ENCODE data around the gene GP1BB.
"Not testable (repeated sequence)": the region's sequence is repeated elsewhere in the genome, so short reads cannot be mapped to it uniquely, and the experiment has no call there.

GP1BB gene

DNA sequence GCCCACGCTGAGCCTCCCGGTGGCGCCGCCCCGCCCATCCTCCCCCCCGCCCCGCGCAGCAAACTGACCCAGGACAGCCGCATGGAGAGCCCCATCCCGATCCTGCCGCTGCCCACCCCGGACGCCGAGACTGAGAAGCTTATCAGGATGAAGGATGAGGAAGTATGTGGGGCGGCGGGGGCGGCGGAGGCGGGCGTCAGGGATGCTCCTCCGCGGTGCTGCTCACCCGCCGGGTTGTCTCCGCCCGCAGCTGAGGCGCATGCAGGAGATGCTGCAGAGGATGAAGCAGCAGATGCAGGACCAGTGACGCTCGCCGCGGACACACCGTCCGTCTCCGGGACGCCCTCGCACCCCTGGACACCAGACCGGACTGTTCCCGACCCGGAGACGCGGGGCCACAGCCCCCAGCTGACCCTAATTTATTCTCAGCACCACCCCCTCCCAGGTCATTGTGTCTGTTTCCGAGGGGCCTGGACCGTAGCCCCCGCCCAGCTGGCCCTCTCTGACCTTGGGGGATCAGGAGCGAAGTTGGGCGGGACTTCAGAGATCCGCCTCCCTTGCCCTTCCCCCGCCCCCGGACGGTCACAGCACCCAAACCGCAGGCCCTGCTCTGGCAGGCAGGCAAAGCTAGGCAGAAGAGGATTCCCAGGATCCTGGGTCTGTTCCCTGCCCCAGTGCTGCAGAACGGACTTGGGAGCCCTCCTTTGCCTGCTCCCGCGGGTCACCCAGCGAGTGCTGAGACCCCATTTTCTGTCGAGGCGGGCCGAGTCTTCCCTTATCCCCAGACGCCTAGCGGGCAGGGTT lies 959 bp upstream of the GP1BB start:
- no peak for DNase-seq
- intact Hi-C loops (cut with DNase I) = no loop called here

- intact Hi-C loops (cut with DNase I) = no loop called here
- no peak for DNase-seq
Observed at GRCh38 chr22:19722982-19723231, 432 bp upstream of the GP1BB start.

GRCh38 chr22:19723983-19724827 lies 866 bp downstream of the GP1BB start:
- intact Hi-C loops (cut with DNase I) = no loop called here
- DNase-seq = no peak

- DNase-seq = no peak
Observed at GRCh38 chr22:19724927-19725661, 1.8 kb downstream of the GP1BB start.

GRCh38 chr22:19726064-19726788 lies 2.9 kb downstream of the GP1BB start:
- intact Hi-C loops (cut with DNase I); DNase-seq: not testable (repeated sequence)

More at GRCh38 chr22:19724927-19725661, 1.8 kb downstream of the GP1BB start:
- intact Hi-C loops (cut with DNase I) = no loop called here

DNA sequence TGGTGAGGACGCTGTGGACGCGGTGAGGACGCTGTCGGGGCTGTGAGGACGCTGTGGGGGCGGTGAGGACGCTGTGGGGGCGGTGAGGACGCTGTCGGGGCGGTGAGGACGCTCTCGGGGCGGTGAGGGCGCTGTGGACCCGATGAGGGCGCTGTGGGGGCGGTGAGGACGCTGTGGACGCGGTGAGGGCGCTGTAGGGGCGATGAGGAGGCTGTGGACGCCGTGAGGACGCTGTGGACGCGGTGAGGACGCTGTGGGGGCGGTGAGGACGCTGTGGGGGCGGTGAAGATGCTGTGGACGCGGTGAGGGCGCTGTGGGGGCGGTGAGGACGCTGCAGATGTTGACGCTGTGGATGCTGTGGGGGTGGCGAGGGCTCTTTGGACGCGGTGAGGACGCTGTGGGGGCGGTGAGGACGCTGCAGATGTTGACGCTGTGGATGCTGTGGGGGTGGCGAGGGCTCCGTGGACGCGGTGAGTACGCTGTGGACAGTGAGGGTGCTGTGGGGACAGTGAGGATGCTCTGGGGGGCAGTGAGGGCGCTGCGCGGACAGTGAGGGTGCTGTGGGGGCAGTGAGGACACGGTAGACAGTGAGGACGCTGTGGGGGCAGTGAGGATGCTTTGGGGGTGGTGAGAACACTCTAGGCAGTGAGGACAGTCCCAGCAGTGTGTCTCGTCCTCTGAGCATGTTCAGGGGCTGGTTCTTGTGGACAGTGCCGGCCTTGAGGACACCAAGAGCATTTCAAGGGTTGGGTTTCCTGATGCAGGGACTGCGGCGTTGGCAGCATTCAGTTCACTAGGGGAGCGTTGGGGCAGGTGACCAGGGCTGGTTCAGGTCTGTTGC lies 4.2 kb downstream of the GP1BB start:
- DNase-seq = no peak
- intact Hi-C loops (cut with DNase I) = no loop called here

GRCh38 chr22:19728271-19728670 lies 4.9 kb downstream of the GP1BB start:
- DNase-seq = no peak
- intact Hi-C loops (cut with DNase I) = no loop called here

DNA sequence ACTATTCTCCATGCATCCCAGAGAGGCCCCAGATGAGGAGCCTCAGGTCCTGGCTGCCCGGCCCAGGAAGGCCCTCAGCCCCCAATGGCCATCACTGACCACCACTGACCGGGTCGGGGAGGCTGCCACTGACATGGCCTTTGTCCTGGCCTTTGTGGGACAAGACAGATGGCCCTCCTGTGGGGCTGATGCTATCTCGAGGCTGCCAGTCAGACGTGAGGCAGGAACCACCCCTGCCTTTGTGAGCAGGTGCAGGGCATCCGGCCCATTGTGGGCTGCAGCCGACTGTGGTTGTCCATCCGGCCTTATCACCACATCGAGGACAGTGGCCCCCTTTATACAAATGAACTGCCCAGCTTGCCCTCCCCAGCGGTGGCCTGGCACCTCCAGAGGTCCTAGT lies 5.5 kb downstream of the GP1BB start:
- intact Hi-C loops (cut with DNase I) = no loop called here
- no peak for DNase-seq

GRCh38 chr22:19729507-19729906 lies 6.2 kb downstream of the GP1BB start:
- intact Hi-C loops (cut with DNase I) = no loop called here

GRCh38 chr22:19730198-19730597 lies 6.9 kb downstream of the GP1BB start:
- no peak for DNase-seq
- intact Hi-C loops (cut with DNase I) = loop anchor here (1.0 kb wide), 1 partner anchor 180 kb away; no protein-coding TSS in a partner anchor

More at GRCh38 chr22:19729507-19729906, 6.2 kb downstream of the GP1BB start:
- DNase-seq = no peak

DNA sequence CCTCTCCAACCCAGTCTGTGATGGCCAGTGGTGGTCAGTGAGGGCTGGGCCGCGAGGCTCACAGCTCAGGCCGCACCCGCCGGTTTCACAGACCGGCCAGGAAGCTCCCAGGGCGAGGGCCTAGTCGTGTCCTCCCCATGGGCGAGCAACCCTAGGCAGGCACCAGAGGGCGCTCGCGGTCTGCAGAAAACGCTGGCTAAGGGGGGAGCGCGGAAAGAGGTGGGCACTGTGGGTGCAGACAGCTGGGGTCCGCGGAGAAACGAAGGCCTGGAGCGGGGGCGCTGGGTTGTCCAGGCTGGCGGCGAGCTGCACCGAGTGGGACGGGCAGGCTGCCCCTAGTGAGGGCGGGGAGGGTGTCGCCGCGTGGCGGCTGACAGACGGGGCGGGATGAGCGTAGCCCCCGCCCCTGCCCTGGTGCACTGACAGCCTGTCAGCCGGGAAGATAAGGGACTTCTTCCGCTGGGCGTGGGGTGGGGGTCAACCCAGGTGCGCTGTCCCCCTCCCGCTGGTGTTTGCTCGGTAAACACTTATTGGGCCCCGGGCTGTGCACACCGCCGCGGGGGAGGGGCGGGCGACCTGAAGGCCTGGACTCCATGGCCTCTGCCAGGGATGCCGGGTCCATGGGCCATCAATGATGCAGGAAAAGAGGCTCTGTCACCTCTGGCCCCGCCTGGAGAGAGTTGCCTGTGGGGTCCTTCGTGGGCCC lies 7.5 kb downstream of the GP1BB start:
- peak; percentile 72 to 98 (median 90) for DNase-seq
- intact Hi-C loops (cut with DNase I) = loop anchor here (1.0 kb wide), 1 partner anchor 179 kb away; no protein-coding TSS in a partner anchor

DNA sequence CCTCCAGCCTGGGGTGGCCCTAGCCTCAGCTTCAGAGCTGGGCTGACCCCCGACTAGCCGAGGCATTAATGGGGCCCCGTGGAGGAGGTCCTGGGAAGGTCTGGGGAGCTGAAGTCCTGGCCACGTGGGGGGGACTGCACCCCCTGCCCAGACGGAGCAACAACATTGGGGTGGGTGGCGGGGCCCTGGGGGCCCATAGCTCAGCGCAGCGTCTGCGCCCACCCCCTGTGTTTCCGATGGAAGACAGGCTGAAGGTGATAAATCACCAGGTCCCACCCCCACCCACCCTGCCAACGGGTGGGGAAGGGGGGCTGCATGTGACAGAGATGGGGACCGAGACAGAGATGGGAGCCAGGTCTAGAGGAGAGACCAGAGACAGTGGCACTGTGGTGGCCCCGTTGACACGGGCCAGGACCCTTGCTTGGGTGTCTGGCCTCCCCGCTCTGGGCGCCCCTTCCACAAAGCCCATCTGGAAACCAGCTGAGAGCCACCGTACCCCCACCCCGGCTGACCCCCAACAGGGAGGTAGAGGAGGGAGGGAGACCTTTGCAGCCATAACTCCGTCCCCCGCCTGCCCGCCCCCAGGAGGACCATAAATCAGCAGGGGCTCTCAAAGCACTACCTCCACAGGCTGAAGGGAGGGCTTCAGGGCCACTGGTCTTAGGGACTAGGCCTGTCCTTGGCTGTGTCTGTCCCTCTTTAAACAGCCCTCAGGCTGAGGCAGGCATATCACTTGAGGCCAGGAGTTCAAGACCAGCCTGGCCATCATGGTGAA lies 8.2 kb downstream of the GP1BB start:
- intact Hi-C loops (cut with DNase I) = no loop called here
- DNase-seq = no peak

DNA sequence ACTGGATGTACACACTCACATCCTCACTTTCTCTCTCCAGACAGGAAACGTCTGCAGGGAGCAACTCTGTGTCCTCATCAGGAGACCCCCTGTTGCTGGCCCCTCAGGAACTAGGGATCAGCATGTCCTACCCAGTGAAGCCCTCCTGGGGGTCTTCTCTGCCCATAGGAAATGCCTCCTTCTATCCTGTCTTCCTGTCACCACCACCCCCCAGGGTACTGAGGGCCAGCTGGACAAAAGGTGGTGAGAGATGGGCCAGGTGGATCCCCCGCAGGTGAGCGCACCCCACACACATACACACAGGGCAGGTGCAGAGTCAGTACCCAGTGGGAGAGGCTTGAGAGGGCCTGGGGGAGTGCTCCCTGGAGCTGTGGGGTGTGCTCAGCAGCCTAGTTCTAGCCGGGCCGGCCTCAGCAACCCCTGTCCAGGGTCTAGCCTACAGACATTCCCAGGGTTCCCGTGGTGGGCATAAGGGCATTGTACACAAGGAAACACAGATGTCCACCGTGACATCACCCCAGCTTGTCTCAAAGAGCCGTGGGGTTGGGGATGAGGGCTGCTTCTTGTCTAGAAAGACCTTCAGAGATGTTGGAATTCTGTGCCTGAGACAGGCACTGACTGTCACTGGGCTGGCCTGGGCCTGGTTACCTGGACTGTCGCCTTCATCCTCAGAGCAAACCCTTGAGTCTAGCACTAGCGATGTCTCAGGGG lies 9.2 kb downstream of the GP1BB start:
- intact Hi-C loops (cut with DNase I) = no loop called here
- DNase-seq = no peak

GRCh38 chr22:19733755-19734154 lies 10.4 kb downstream of the GP1BB start:
- intact Hi-C loops (cut with DNase I) = no loop called here
- DNase-seq = no peak

GRCh38 chr22:19734163-19734562 lies 10.8 kb downstream of the GP1BB start:
- no peak for DNase-seq
- intact Hi-C loops (cut with DNase I) = no loop called here

DNA sequence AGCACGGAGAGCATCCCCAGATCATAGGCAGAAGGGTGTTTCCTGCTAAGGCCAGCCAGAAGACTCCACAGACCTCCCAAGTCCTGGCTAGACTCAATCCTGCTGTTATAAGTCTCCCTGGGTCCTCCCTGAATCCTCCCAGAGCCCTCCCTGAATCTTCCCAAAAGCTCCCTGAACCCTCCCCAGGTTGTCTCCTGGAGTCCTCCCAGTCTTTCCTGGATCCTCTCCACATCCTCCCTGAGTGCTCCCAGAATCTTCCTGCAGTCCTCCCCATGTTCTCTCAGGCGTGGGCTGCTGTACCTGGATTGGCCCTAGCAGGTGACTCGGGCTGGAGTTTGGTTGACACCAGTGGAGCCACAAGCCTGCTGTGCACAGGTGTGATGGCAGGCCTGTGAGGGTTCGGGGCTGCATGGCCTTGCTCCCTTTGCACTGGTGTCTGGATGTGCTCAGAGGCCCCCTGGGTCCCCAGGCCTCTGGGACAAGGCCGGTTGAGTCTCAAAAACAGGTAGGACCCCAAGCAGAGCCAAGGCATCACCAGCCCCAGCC lies 11.6 kb downstream of the GP1BB start:
- DNase-seq = no peak
- intact Hi-C loops (cut with DNase I) = no loop called here
